Measurements from ENCODE around the gene PTPRCAP. TPM values are rescaled to one million over a fixed set of nuclear protein-coding genes. Genes with fewer than 3 reads are reported as not detected.

Gene PTPRCAP
- total and polyA plus RNA-seq, 4 donors: 2.9 to 6.2 (median 4.5) TPM

DNA sequence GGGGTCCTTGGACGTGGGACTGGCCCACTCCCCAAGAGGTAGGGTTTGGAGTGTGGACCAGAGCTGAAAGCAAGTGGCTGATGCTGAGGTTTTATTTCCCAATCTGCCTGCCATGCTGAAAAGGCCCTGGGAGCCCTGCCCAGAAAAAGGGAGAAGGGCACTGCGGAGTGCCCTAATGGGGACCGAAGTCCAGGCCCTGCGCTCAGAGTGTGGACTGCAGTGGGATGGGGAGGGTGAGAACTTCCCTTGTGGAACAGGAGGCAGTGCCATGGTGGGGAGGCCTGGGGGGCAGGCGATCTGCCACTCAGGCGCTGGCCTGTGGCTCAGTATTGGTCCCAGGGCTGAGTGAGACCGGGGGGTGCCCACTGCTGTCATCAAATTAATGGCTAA, 10.7 kb upstream of the PTPRCAP start:
- Histone ChIP-seq H3K36me3 (ENCODE audit: control insufficient read depth in 4 of 4, insufficient read depth in 3 of 4, low read depth in 1 of 4, low read length in 3 of 4) (no peaks in the 10 kb centered on the region), H3K4me3 (ENCODE audit: low read depth in 1 of 3, low read length in 3 of 3) (no peak overlapping the region), H3K4me1 (ENCODE audit: control insufficient read depth in 4 of 4, insufficient read depth in 4 of 4, low read length in 3 of 4) (peaks cover 0 to 16% (median 6%) of the 10 kb centered on the region in 4 donors), H3K27ac (ENCODE audit: low read depth in 1 of 2, low read length in 2 of 2) (no peak overlapping the region), H3K9ac (ENCODE audit: low read depth in 1 of 2, low read length in 2 of 2) (no peak overlapping the region), H3K27me3 (ENCODE audit: control insufficient read depth in 4 of 4, insufficient read depth in 4 of 4, low read length in 3 of 4) (no peaks in the 10 kb centered on the region), H3K9me3 (ENCODE audit: control insufficient read depth in 4 of 4, low read length in 3 of 4) (no peaks in the 10 kb centered on the region)
- TF ChIP-seq YY1 (IDR thresholded peaks at IDR 0.05) (peak; percentile 82), FOXA2 (IDR thresholded peaks at IDR 0.05) (no peak), RAD21 (IDR thresholded peaks at IDR 0.05) (peak in 1 of 2 donors; percentile 60), FOXA1 (IDR thresholded peaks at IDR 0.05) (no peak), GABPA (IDR thresholded peaks at IDR 0.05 in 1 of 2, conservative IDR thresholded peaks at IDR 0.05 in 1 of 2) (peak in 1 of 2 donors; percentile 42), HNF4G (IDR thresholded peaks at IDR 0.05) (peak; percentile 92), HNF4A (conservative IDR thresholded peaks at IDR 0.05) (peak; percentile 95), CTCF (IDR thresholded peaks at IDR 0.05; ENCODE audit: low read depth, low read length, missing input control) (no peak), RXRA (IDR thresholded peaks at IDR 0.05) (peak; percentile 52 to 58), SP1 (IDR thresholded peaks at IDR 0.05) (peak; percentile 86)
- TF ChIP-seq, protein P1, sequence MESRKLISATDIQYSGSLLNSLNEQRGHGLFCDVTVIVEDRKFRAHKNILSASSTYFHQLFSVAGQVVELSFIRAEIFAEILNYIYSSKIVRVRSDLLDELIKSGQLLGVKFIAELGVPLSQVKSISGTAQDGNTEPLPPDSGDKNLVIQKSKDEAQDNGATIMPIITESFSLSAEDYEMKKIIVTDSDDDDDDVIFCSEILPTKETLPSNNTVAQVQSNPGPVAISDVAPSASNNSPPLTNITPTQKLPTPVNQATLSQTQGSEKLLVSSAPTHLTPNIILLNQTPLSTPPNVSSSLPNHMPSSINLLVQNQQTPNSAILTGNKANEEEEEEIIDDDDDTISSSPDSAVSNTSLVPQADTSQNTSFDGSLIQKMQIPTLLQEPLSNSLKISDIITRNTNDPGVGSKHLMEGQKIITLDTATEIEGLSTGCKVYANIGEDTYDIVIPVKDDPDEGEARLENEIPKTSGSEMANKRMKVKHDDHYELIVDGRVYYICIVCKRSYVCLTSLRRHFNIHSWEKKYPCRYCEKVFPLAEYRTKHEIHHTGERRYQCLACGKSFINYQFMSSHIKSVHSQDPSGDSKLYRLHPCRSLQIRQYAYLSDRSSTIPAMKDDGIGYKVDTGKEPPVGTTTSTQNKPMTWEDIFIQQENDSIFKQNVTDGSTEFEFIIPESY (IDR thresholded peaks at IDR 0.05): no peak
- TF ChIP-seq, protein P2, sequence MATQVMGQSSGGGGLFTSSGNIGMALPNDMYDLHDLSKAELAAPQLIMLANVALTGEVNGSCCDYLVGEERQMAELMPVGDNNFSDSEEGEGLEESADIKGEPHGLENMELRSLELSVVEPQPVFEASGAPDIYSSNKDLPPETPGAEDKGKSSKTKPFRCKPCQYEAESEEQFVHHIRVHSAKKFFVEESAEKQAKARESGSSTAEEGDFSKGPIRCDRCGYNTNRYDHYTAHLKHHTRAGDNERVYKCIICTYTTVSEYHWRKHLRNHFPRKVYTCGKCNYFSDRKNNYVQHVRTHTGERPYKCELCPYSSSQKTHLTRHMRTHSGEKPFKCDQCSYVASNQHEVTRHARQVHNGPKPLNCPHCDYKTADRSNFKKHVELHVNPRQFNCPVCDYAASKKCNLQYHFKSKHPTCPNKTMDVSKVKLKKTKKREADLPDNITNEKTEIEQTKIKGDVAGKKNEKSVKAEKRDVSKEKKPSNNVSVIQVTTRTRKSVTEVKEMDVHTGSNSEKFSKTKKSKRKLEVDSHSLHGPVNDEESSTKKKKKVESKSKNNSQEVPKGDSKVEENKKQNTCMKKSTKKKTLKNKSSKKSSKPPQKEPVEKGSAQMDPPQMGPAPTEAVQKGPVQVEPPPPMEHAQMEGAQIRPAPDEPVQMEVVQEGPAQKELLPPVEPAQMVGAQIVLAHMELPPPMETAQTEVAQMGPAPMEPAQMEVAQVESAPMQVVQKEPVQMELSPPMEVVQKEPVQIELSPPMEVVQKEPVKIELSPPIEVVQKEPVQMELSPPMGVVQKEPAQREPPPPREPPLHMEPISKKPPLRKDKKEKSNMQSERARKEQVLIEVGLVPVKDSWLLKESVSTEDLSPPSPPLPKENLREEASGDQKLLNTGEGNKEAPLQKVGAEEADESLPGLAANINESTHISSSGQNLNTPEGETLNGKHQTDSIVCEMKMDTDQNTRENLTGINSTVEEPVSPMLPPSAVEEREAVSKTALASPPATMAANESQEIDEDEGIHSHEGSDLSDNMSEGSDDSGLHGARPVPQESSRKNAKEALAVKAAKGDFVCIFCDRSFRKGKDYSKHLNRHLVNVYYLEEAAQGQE (IDR thresholded peaks at IDR 0.05): peak; percentile 41
- WGBS: 62% methylated on average over 7 of the region's 7 CpGs
- no peak for DNase-seq (ENCODE audit: low spot score)

- no peak for DNase-seq (ENCODE audit: low spot score)
- Histone ChIP-seq H3K27ac (ENCODE audit: low read depth in 1 of 2, low read length in 2 of 2) (no peak overlapping the region), H3K4me1 (ENCODE audit: control insufficient read depth in 4 of 4, insufficient read depth in 4 of 4, low read length in 3 of 4) (peaks cover 4 to 27% (median 15%) of the 10 kb centered on the region in 4 donors), H3K4me3 (ENCODE audit: low read depth in 1 of 3, low read length in 3 of 3) (no peak overlapping the region), H3K36me3 (ENCODE audit: control insufficient read depth in 4 of 4, insufficient read depth in 3 of 4, low read depth in 1 of 4, low read length in 3 of 4) (no peaks in the 10 kb centered on the region), H3K27me3 (ENCODE audit: control insufficient read depth in 4 of 4, insufficient read depth in 4 of 4, low read length in 3 of 4) (no peaks in the 10 kb centered on the region), H3K9me3 (ENCODE audit: control insufficient read depth in 4 of 4, low read length in 3 of 4) (no peaks in the 10 kb centered on the region), H3K9ac (ENCODE audit: low read depth in 1 of 2, low read length in 2 of 2) (no peak overlapping the region)
- TF ChIP-seq CTCF (IDR thresholded peaks at IDR 0.05; ENCODE audit: low read depth, low read length, missing input control) (no peak), MAX (IDR thresholded peaks at IDR 0.05) (no peak), FOXA1 (IDR thresholded peaks at IDR 0.05) (no peak), NR2F2 (IDR thresholded peaks at IDR 0.05) (no peak), FOXA2 (IDR thresholded peaks at IDR 0.05) (no peak), RXRA (IDR thresholded peaks at IDR 0.05) (no peak), ATF3 (IDR thresholded peaks at IDR 0.05) (no peak), EGR1 (IDR thresholded peaks at IDR 0.05; ENCODE audit: low read depth in 2 of 2) (no peak), YY1 (IDR thresholded peaks at IDR 0.05) (no peak), SP1 (IDR thresholded peaks at IDR 0.05) (no peak), HNF4A (conservative IDR thresholded peaks at IDR 0.05) (no peak), RAD21 (IDR thresholded peaks at IDR 0.05) (no peak), GABPA (IDR thresholded peaks at IDR 0.05 in 1 of 2, conservative IDR thresholded peaks at IDR 0.05 in 1 of 2) (no peak)
- TF ChIP-seq, protein P1 (IDR thresholded peaks at IDR 0.05): no peak
- WGBS: 81% methylated on average over 5 of the region's 5 CpGs
Measured at GRCh38 chr11:67445515-67445914, 8.0 kb upstream of the PTPRCAP start.

Data from liver (tissue), 9 donors.